ENCODE measurements around the gene STRIP1. TPM values are rescaled to one million over a fixed set of nuclear protein-coding genes. Genes with fewer than 3 reads are reported as not detected.

The STRIP1 gene
- total and polyA plus RNA-seq, 2 of the 8 experiments (the other 6 are each of a cell fraction or from before 2014, with no cell fraction given), result 21.3 to 45.6 TPM

DNA sequence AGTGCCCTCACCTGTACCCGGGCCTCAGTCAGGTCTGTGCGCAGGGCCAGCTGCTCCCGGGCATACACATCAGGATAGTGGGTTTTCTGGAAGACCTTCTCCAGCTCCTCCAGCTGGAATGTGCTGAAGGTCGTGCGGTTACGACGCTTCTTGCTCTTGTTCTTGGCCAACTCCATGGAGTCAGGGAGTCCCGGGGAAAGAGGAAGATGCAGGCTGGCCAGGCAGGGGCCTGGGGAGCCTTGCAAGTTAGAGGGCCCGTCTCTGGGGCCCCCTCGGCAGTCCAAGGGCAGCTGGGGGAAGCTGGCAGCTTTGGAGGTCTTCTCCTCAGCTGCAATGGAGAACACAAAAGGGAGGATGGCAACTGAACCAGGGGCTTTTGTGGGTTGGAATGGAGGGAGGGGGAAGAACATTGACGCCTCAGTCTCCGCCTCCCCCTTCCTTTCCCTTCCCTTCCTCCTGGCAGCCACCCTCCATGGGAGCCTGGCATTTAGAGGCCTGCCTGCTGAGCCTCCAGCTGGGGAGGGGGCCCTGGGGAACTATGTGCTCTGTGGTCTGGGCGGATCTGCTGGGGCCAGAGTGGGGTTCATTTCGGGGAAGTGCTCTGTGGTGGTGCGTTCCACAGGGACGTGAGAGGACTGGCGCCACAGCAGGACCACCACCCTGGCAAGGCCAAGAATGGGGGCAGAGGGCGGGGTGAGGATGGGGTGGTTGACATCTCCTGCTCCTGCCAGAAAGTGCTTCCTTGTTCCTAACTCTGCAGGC lies 30.3 kb downstream of the STRIP1 start (continued):
- TF ChIP-seq CREB1 (IDR thresholded peaks at IDR 0.05), result no peak
- TF ChIP-seq NRF1 (IDR thresholded peaks at IDR 0.05; ENCODE audit: low read depth, low read length), result no peak
- TF ChIP-seq TEAD4 (IDR thresholded peaks at IDR 0.05; ENCODE audit: low read depth, low read length), result no peak
